RWPE2 (cell line): ENCODE measurements around the gene PPM1N.

Experiments
- ATAC-seq: fragments of 200-7000 bp; cut with Tn5 transposase; 3 replicates; pipeline ENCODE4 v1.9.1; 2021; ENCODE audit warnings: low read depth
- DNase-seq: peaks from one replicate; pipeline ENCODE4 v3.0.0-alpha.2; 2020; ENCODE audit warnings: low spot score
- H3K27ac ChIP-seq: fragments of 450-650 bp; 2 replicates; pipeline ENCODE4 v1.5.1; 2017; ENCODE audit warnings: mild to moderate bottlenecking; ENCODE audit not compliant: poor library complexity, severe bottlenecking
- H3K27me3 ChIP-seq: fragments of 250-450 bp; sonication (Bioruptor Pico); 2 replicates; pipeline ENCODE4 v1.5.1; 2021; ENCODE audit warnings: mild to moderate bottlenecking, moderate library complexity; ENCODE audit not compliant: insufficient read depth, poor library complexity, severe bottlenecking
- H3K36me3 ChIP-seq: fragments of 250-450 bp; sonication (Bioruptor Pico); 2 replicates; pipeline ENCODE4 v1.5.1; 2020; ENCODE audit warnings: low read depth, mild to moderate bottlenecking, moderate library complexity
- H3K4me1 ChIP-seq: fragments of 250-450 bp; sonication (Bioruptor Pico); 2 replicates; pipeline ENCODE4 v1.5.1; 2021; ENCODE audit warnings: mild to moderate bottlenecking, moderate library complexity; ENCODE audit not compliant: insufficient read depth, poor library complexity, severe bottlenecking
- H3K4me3 ChIP-seq: fragments of 250-450 bp; sonication (Bioruptor Pico); 2 replicates; pipeline ENCODE4 v1.5.1; 2021; ENCODE audit warnings: mild to moderate bottlenecking, moderate library complexity; ENCODE audit not compliant: severe bottlenecking
- H3K9me3 ChIP-seq: fragments of 250-450 bp; sonication (Bioruptor Pico); 2 replicates; pipeline ENCODE4 v1.5.1; 2021; ENCODE audit warnings: mild to moderate bottlenecking, moderate library complexity; ENCODE audit not compliant: severe bottlenecking
- CTCF ChIP-seq: fragments of 450-650 bp; IDR thresholded peaks from one replicate; pipeline ENCODE4 v1.5.1; 2017; ENCODE audit warnings: mild to moderate bottlenecking, moderate library complexity; ENCODE audit not compliant: poor library complexity, severe bottlenecking

Gene PPM1N

GRCh38 chr19:45462174-45462573 lies 36.1 kb upstream of the PPM1N start:
- ATAC-seq = no peak
- Histone ChIP-seq H3K4me3 (no peak overlapping the region), H3K27ac (no peak overlapping the region), H3K4me1 (no peaks in the 10 kb centered on the region), H3K9me3 (no peaks in the 10 kb centered on the region), H3K27me3 (no peaks in the 10 kb centered on the region), H3K36me3 (no peaks in the 10 kb centered on the region)
- DNase-seq = no peak
- TF ChIP-seq CTCF = no peak

- H3K36me3 ChIP-seq = no peaks in the 10 kb centered on the region
- no peak overlapping the region for H3K4me3 ChIP-seq
- TF ChIP-seq CTCF = no peak
- H3K9me3 ChIP-seq = no peaks in the 10 kb centered on the region
- H3K4me1 ChIP-seq = no peaks in the 10 kb centered on the region
- no peaks in the 10 kb centered on the region for H3K27me3 ChIP-seq
- no peak for DNase-seq
- ATAC-seq = no peak
- no peak overlapping the region for H3K27ac ChIP-seq
Measured at GRCh38 chr19:45463241-45463640, 35.0 kb upstream of the PPM1N start.

- TF ChIP-seq CTCF = no peak
- Histone ChIP-seq H3K27me3 (no peaks in the 10 kb centered on the region), H3K36me3 (no peaks in the 10 kb centered on the region)
Measured at GRCh38 chr19:45464274-45464673, 34.0 kb upstream of the PPM1N start.

GRCh38 chr19:45464852-45465441 lies 33.3 kb upstream of the PPM1N start:
- H3K9me3 ChIP-seq = no peaks in the 10 kb centered on the region
- no peak for ATAC-seq
- TF ChIP-seq CTCF = no peak

More at GRCh38 chr19:45464274-45464673, 34.0 kb upstream of the PPM1N start:
- Histone ChIP-seq H3K9me3 (no peaks in the 10 kb centered on the region), H3K27ac (no peak overlapping the region), H3K4me3 (no peak overlapping the region), H3K4me1 (no peaks in the 10 kb centered on the region)
- ATAC-seq = no peak
- DNase-seq = no peak

GRCh38 chr19:45467115-45467455 lies 31.2 kb upstream of the PPM1N start:
- H3K4me1 ChIP-seq = peaks cover 4% of the 10 kb centered on the region
- H3K36me3 ChIP-seq = no peaks in the 10 kb centered on the region
- no peaks in the 10 kb centered on the region for H3K9me3 ChIP-seq
- ATAC-seq = no peak
- H3K27me3 ChIP-seq = no peaks in the 10 kb centered on the region
- peak overlapping the region; percentile 57 for H3K4me3 ChIP-seq
- H3K27ac ChIP-seq = no peak overlapping the region
- TF ChIP-seq CTCF = no peak
- DNase-seq = no peak

More at GRCh38 chr19:45464852-45465441, 33.3 kb upstream of the PPM1N start:
- no peak overlapping the region for H3K27ac ChIP-seq
- H3K27me3 ChIP-seq = no peaks in the 10 kb centered on the region
- H3K4me1 ChIP-seq = no peaks in the 10 kb centered on the region
- no peaks in the 10 kb centered on the region for H3K36me3 ChIP-seq
- no peak for DNase-seq
- H3K4me3 ChIP-seq = no peak overlapping the region
